Type B pancreatic cell (in vitro differentiated cells): ENCODE data around the gene PDE8B. TPM values are rescaled to one million over a fixed set of nuclear protein-coding genes. Genes with fewer than 3 reads are reported as not detected.
A peak's percentile ranks its signal among the peaks of the same experiment; 100 is the strongest.

ENCODE experiments used
- DNase-seq: peaks from one replicate; pipeline ENCODE4 v3.0.0; 2021; ENCODE audit warnings: mixed read lengths; ENCODE audit not compliant: unreplicated experiment; ENCODE audit errors: extremely low spot score
- H3K27ac Mint-ChIP-seq: 2 replicates; pipeline ENCODE4 v1.8.0; 2021; ENCODE audit warnings: mild to moderate bottlenecking, mixed read lengths
- H3K27me3 Mint-ChIP-seq: 2 replicates; pipeline ENCODE4 v1.8.0; 2021; ENCODE audit warnings: mixed read lengths
- H3K36me3 Mint-ChIP-seq: 2 replicates; pipeline ENCODE4 v1.8.0; 2021; ENCODE audit warnings: mixed read lengths
- H3K4me1 Mint-ChIP-seq: one replicate; pipeline ENCODE4 v1.8.0; 2021; ENCODE audit warnings: mixed read lengths; ENCODE audit not compliant: unreplicated experiment
- H3K4me3 Mint-ChIP-seq: 2 replicates; pipeline ENCODE4 v1.8.0; 2021; ENCODE audit warnings: mild to moderate bottlenecking, mixed read lengths
- H3K9me3 Mint-ChIP-seq: 2 replicates; pipeline ENCODE4 v1.8.0; 2021; ENCODE audit warnings: mixed read lengths
- CTCF ChIP-seq: fragments of 200-600 bp; sonication (generic); conservative IDR thresholded peaks from 2 replicates; pipeline ENCODE4 v1.5.0; 2021; ENCODE audit warnings: antibody characterized with exemption, mild to moderate bottlenecking
- total RNA-seq: library from RNA; stranded (reverse); gene quantifications from 2 replicates; pipeline ENCODE4 v1.2.1, GENCODE V29; 2021; ENCODE audit warnings: low replicate concordance

Gene PDE8B
- total RNA-seq, 1 donor from 2014 or later: 16.7 TPM

DNA sequence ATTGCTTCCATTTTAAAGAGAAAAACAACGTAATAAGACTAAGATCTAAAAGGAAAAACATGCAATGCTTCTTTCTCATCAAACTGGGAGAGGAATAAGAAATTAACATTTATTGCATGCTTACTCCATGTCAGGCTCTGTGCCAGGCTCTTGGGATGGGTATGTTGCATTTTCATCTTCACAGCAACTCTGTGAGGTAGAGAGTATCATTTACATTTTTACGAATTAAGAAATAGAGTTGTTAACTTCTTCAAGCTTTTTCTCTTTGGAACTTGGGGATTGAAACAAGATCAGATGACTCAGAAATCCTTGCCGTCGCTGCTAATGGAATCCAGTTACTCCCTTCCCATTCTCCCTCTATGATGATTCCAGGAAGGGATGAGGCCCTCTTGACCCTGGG is 39.5 kb downstream of the PDE8B start:
- TF ChIP-seq CTCF: no peak
- H3K27ac Mint-ChIP-seq: no peak overlapping the region
- H3K9me3 Mint-ChIP-seq: no peaks in the 10 kb centered on the region
- peaks cover 3% of the 10 kb centered on the region for H3K27me3 Mint-ChIP-seq
- no peaks in the 10 kb centered on the region for H3K36me3 Mint-ChIP-seq
- H3K4me3 Mint-ChIP-seq: no peak overlapping the region
- DNase-seq: no peak
- H3K4me1 Mint-ChIP-seq: no peaks in the 10 kb centered on the region

DNA sequence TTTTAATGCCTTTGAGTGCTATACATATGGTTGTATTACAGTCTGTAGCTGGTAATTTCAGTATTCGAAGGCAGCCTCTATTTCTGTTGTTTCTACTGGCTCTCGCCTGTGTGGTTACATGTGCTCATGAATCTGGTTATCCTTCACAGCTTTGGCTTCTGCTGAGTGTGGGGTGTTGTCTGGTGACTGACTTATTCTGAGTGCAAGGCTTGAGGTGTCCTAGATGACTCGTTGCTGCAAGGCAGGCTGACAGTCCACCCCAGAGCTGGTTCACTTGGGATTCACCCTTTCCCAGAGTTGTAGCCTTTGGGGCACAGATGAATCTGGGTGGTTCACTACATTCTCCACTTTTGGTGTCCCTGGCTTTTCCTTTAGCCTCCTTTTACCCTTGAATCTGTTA is 41.4 kb downstream of the PDE8B start:
- TF ChIP-seq CTCF: no peak
- H3K27ac Mint-ChIP-seq: no peak overlapping the region
- no peaks in the 10 kb centered on the region for H3K4me1 Mint-ChIP-seq
- no peak for DNase-seq
- H3K4me3 Mint-ChIP-seq: no peak overlapping the region
- H3K36me3 Mint-ChIP-seq: no peaks in the 10 kb centered on the region
- H3K27me3 Mint-ChIP-seq: peaks cover 3% of the 10 kb centered on the region
- no peaks in the 10 kb centered on the region for H3K9me3 Mint-ChIP-seq

- no peaks in the 10 kb centered on the region for H3K36me3 Mint-ChIP-seq
- peaks cover 3% of the 10 kb centered on the region for H3K27me3 Mint-ChIP-seq
- H3K4me1 Mint-ChIP-seq: no peaks in the 10 kb centered on the region
- no peak for TF ChIP-seq CTCF
- no peak for DNase-seq
- no peak overlapping the region for H3K4me3 Mint-ChIP-seq
- no peak overlapping the region for H3K27ac Mint-ChIP-seq
- H3K9me3 Mint-ChIP-seq: no peaks in the 10 kb centered on the region
Measured at GRCh38 chr5:77255617-77256016, 45.1 kb downstream of the PDE8B start.

GRCh38 chr5:77256406-77256805 is 45.9 kb downstream of the PDE8B start:
- no peak overlapping the region for H3K4me3 Mint-ChIP-seq
- no peak for TF ChIP-seq CTCF
- no peak for DNase-seq
- no peaks in the 10 kb centered on the region for H3K36me3 Mint-ChIP-seq
- H3K27ac Mint-ChIP-seq: no peak overlapping the region
- H3K27me3 Mint-ChIP-seq: peaks cover 3% of the 10 kb centered on the region
- no peaks in the 10 kb centered on the region for H3K9me3 Mint-ChIP-seq
- no peaks in the 10 kb centered on the region for H3K4me1 Mint-ChIP-seq

DNA sequence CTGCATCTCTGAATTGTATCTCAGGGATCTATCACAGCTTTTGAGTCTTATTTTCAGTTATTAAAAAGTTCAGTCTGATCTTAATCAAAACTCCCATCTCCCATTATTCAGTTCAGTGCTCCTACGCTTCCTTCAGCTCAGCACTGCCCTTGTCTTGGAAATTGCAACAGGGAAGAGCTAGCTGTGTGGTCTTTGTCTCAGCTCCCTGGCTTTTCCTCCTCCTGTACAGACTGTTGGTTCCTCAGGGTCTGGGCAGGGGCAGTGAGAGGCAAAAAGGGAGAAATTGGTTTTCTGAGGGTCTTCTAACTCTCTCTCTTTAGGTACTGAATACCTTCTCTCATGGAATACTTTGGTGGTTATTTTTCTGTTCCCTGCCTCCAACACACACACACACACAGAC is 48.2 kb downstream of the PDE8B start:
- Mint-ChIP-seq H3K27ac (peak overlapping the region; percentile 24), H3K4me3 (peak overlapping the region; percentile 30), H3K27me3 (no peaks in the 10 kb centered on the region), H3K4me1 (no peaks in the 10 kb centered on the region), H3K9me3 (no peaks in the 10 kb centered on the region), H3K36me3 (no peaks in the 10 kb centered on the region)
- no peak for TF ChIP-seq CTCF
- no peak for DNase-seq

DNA sequence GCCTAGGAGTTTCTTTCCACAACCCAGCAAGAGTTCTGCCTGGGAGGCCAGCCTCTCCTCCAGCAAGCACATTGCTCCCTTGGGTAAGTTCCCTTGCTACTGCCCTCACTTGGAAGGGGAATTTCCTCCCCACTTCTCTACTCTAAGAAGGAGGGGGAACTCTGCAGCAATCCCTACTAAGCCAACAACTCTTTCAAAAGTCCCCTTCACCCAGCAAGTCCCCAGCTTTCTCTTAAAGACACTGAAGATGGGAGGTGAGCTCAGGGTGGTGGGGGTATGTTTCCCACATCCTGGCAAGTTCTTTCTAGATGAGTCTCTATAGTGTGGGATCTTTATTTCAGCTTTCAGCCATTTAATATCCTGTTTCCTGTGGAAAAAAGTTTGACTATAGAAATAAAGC is 49.0 kb downstream of the PDE8B start:
- Mint-ChIP-seq H3K36me3 (no peaks in the 10 kb centered on the region), H3K27me3 (no peaks in the 10 kb centered on the region), H3K4me1 (no peaks in the 10 kb centered on the region), H3K9me3 (no peaks in the 10 kb centered on the region), H3K27ac (no peak overlapping the region), H3K4me3 (no peak overlapping the region)
- no peak for TF ChIP-seq CTCF
- no peak for DNase-seq
